HL-60 (cell line): ENCODE data around the gene CAD.

Experiments used
- CTCF ChIP-seq: IDR thresholded peaks from one replicate; pipeline ENCODE4 v1.5.1; 2011; ENCODE audit warnings: low read length, control low read depth, inconsistent platforms; ENCODE audit not compliant: insufficient read depth
- GABPA ChIP-seq: IDR thresholded peaks from 2 replicates; pipeline ENCODE4 v1.6.1; 2012; ENCODE audit warnings: low read depth
- POLR2AphosphoS5 ChIP-seq: IDR thresholded peaks from 2 replicates; pipeline ENCODE4 v1.6.1; 2012; ENCODE audit warnings: low read depth
- REST ChIP-seq: IDR thresholded peaks from 2 replicates; pipeline ENCODE4 v1.6.1; 2012; ENCODE audit warnings: low read depth; ENCODE audit not compliant: insufficient replicate concordance

DNA sequence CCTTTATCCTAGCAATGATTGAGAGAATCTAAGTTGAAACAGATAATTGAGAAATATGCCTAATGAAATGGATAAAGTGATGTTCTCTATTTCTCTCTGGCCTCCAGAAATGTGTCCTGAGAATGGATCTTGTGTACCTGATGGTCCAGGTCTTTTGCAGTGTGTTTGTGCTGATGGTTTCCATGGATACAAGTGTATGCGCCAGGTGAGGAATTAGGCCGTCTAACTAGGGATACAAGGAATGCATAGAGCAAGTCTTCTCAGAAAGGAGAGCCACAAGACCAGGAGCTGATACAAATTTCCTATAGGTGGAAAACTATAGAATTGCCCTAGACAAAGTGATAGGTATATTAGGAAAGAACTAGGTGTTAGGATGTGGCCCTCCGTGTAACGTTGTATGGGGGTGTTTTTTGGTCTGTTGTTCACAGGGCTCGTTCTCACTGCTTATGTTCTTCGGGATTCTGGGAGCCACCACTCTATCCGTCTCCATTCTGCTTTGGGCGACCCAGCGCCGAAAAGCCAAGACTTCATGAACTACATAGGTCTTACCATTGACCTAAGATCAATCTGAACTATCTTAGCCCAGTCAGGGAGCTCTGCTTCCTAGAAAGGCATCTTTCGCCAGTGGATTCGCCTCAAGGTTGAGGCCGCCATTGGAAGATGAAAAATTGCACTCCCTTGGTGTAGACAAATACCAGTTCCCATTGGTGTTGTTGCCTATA is 592 bp upstream of the CAD start:
- TF ChIP-seq CTCF (no peak), GABPA (no peak), REST (no peak), POLR2AphosphoS5 (no peak)
